GM19372 (cell line): Measurements from ENCODE around the gene RAB11FIP5.
"Not testable (repeated sequence)": the region's sequence is repeated elsewhere in the genome, so short reads cannot be mapped to it uniquely, and the experiment has no call there.

Experiments
- ATAC-seq: cut with Tn5 transposase; IDR thresholded peaks from one replicate; pipeline ENCODE4 v1.9.1; 2021; ENCODE audit warnings: mild to moderate bottlenecking, low read depth, moderate library complexity; ENCODE audit not compliant: unreplicated experiment

RAB11FIP5 gene

DNA sequence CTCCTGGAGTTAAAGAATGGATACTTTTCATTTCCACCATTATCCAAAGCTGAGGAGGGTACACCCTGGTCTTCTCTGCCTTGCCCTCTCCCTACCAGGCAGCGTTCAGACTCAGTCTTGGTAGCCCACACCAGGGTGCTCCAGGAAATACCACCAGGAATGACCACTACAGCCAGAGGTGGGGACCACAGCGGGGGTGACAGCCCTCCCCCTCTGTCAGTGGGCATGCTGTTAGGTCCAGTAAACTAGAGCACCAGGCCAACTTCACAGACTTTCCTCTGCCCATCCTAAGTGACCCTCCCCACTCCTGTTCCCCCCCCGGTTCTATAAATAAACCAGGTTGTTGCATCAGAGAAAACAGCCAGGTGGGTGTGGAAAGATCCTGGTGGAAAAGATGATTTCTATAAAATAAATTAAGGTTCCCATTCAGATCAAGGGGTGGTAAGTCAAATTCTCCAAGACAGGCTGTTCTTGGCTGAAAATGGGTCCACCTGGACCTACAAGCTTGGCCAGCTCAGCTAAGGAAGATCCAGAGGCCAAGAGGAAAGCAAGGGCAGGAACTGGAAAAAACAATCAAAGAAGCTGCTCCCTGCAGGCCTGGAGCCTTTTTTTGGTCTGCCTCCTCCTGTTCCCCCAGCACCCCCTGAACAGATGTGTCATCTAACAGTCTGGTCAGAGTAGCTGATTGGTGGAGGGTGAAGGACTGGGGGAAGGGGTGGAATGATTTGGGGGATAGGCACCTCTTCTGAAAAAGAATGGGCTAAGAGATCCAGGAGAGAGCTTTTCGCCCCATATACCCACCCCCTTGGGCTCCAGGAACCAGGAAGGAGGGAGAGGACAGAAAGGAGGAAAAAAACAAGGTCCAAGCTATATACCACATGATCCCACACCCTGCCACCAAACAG lies 2.3 kb downstream of the RAB11FIP5 start:
- ATAC-seq: no peak

GRCh38 chr2:73109431-73110167 lies 3.1 kb downstream of the RAB11FIP5 start:
- ATAC-seq: no peak

DNA sequence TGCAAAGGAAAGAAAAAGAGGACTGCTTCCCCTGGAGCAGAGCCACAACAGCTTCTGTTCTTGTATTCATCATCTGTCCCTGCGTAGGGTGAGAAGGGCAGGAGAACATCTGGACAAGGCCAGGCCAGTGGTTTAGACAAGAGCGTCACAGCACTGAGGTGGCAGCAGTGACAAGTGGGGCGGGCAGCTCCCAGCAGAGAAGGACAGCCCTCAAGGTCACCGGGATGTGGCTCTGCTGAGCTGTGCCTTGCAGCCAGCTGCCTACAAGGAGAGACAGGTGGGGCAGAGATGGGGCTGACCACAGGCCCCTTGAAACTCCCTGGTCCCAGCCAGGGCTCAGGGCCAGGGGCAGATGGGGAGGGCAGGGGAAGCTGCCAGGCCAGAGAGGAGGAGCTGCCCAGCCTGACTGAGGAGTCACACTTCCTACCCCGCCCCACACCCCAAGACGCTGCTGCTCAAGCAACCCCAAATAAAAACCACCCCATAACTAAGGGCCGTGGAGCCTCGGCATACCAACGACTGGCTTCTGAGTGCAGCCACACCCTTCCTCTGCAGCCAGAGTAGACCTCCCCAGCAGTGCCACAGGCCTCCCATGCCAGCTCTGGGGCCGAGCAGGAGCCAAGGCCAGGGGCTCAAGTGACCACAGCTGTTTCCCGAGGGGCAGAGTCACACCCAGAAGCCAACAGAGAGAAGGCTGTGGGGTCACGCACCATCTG lies 5.4 kb downstream of the RAB11FIP5 start:
- ATAC-seq: no peak

DNA sequence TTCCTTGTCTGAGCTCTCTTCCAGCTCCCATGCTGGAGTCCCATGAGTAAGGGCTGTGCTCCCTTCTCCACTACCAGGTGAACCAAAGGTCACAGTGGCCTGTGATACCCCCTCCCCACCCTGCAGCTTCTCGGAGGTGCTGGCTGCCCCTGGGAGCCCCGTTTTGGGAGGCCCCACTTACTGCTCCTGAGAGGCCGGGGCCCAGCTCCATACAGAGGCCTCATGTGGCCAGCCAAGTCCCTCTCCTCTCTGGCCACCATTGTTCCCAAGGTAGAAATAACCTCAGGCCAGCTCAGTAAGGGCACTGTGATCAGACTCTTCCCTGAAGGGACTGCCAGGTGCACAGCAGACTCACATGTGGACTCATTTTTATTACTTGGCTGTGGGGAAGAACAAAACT lies 6.0 kb downstream of the RAB11FIP5 start:
- ATAC-seq: no peak

- no peak for ATAC-seq
These were observed 7.2 kb downstream of the RAB11FIP5 start for GRCh38 chr2:73105511-73105971.

GRCh38 chr2:73104933-73105332 lies 7.8 kb downstream of the RAB11FIP5 start:
- ATAC-seq: no peak

DNA sequence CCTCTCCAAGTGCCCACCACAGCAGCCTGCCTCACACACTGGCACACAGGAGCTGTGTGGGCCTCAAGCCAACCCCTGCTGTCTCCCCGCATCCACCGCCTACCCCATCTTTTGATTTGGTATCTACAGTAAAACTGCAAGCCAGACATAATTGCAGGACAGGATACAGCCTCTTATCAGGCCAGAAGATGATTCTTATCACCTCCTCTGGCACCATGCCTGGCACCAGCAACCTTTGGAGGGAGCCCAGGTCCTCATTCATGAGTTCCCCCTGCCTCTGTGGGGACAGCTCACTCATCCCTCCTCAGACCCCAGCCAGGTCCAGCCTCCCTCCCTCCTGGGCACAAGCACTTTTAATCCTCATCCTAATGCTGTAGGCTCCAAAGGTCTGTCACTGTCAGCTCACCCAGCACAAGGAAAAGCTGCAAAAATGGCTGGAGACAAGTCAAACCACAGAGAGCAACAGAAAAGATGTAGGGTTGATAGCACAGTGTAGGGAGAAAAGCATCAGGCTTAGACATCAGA lies 9.7 kb downstream of the RAB11FIP5 start:
- no peak for ATAC-seq

DNA sequence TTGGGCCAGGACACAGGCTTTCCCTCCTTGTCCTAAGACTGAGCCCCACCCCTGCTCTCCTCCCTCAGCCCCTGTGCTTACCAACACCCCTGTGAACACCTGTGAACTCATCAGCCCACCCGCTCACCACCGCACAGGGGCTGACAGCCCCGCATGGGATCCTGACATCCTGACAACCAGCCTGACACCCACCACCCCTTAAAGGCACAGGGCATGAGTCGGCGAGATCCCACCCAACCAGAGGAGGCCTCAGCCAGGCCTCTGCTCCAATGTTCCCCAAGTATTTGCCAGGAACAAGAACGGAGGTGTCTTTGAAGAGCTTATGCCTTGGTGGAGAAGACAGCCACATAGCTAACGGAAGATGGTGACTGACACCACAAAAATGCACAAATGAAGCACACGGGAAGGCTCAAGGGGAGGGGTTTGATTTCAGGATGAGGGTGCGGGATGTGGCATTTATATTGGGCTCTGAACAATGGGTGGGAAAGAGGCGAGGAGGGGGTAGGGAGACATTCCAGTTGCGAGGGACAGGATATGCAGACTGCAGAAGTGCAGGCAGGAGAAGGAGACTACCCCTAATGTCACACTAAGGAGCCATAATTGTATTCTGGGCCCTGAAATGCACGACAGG lies 11.0 kb downstream of the RAB11FIP5 start:
- ATAC-seq: no peak

DNA sequence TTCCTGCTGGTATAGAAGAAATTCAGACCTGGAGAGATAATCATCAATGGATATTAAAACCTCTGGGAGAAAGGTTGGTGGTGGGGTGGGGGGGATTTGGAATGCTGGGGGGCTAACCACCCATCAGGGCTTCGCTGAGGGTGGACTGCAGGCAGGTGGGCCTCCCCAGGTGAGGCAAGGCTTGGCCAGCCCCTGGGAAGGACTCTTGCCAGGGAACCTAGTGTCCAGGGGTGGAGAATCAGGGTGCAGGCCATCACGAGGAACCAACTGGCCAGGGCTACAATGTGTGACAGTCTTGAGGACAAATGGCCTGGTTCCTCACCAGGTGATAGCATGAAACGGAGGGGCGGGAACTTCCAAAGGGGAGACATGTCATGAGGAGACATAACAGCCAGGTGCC lies 11.8 kb downstream of the RAB11FIP5 start:
- no peak for ATAC-seq

DNA sequence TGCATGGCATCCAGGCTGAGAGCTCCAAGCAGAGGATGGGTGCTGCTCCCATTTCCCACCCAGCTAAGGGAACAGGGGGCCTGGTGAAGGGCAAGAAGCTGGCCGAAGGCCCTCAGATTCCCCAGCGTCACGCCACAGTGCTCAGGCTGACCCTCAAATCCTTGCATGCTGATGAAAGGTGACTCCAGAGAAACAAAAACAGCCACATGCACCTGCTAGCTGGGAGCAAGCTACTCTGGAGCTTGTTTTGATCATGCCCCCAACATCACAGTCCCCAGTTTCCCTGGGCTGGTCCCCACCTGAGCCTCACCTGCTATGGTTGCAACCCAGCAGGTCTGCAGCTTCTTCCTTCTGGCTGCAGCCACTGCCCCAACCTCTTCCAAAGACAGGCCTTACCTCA lies 13.3 kb downstream of the RAB11FIP5 start:
- no peak for ATAC-seq

DNA sequence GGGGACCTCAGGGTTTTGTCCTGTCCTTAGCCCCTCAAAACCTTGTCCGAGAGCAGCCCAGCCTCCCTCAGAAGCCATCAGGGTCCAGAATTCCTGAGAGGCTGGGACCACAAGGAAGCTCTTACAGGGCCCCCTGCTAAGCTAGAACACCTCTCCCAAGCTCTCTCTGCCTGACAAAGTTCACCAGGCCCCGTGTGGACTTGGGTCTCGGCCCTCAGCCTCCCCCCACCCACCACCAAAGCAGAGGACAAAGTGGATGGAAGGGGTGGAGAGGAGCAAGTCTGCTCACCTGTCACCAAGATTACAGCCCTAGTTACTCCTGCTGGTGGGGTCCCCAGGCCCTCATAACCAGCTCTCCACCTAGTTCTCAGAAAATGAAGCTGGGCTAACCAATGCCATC lies 16.8 kb downstream of the RAB11FIP5 start:
- ATAC-seq: no peak

DNA sequence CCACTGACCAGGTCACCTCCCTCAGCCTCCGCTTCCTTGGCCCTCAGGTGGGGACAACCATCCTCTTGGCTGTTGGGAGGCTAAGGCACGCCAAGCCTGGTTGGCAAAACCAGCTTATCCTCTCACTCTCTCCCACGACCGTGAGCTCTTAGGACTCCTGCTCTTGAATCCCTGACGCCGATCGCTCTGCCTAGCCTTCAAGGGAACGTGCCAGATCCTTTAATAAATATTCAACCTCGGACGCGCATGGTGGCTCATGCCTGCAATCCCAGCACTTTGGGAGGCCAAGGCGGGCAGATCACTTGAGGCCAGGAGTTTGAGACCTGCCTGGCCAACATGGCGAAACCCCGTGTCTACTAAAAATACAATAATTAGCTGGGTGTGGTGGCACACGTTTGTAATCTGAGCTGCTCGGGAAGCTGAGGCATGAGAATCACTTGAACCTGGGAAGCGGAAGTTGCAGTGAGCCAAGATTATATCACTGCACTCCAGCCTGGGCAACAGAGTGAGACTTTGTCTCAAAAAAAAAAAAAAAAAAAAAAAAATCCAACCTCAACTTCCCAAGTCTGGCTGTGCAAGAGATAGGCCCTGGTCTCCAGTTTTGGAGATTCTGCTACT lies 19.0 kb downstream of the RAB11FIP5 start:
- not testable (repeated sequence) for ATAC-seq

DNA sequence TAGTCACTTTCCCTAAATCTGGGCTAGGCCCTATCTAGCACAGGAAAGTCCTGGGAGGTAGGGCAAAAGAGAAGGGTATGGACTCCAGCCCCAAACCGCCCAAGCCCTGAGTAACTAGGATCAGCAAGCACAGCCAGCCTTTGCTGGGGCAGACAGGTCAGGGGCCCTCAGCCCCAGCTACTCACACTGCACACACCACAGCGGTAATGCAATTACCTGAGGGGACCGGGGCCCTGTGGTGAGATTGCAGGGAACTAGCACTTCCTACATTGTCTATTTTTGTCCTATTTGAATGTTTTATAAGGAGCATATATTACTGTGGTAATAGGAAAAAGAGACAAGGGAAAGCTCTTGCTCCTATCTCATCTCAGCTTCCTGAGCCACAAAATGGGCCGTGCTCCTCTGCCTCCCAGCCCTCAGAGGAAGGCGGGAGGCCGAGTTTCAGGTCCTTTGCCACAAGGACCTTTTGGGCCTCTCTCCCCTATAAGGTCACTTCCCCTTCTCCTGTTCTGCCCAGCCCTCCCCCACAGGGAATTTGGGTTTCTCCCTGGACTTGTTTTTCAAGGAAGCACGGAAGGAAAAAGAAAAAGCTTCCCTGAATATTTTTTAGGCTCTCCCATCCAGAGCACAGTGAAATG lies 20.5 kb downstream of the RAB11FIP5 start:
- no peak for ATAC-seq

DNA sequence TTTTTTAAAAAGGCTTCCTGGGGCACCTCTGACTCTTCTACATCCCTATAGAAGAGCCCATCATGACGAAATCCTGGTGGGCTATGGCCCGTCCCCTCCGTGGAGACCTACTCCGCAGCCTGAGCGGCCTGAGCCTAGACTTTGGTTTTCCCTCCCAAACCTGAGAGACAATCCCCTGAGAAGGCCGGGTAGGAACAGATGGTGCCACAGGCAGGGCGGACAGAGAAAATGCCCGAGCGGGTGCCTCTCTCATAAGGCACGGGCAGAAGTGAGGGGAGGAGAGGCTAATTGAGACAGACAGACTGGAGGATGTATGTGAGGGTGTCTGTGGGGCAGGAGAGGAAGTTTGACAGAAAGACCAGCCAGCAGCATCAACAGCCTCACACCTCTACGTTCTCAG lies 21.1 kb downstream of the RAB11FIP5 start:
- ATAC-seq: no peak

DNA sequence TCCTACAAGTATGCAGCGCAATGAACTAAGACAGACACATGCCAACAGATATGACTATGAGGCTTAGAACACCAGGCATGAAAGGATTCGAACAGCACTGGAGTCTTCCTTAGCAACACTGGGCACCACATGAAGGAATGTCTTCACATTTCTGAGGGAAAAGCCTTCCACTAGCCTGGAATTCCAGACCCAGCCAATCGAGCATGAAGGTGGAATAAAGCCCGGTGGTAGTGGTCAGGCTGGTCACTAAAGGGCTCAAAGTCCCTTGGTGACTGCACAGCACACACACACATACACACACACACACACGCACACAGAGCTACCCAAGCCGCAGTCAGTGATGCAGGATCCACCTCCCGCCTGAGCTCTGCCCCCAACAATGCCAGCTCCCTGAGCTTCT lies 21.6 kb downstream of the RAB11FIP5 start:
- no peak for ATAC-seq

DNA sequence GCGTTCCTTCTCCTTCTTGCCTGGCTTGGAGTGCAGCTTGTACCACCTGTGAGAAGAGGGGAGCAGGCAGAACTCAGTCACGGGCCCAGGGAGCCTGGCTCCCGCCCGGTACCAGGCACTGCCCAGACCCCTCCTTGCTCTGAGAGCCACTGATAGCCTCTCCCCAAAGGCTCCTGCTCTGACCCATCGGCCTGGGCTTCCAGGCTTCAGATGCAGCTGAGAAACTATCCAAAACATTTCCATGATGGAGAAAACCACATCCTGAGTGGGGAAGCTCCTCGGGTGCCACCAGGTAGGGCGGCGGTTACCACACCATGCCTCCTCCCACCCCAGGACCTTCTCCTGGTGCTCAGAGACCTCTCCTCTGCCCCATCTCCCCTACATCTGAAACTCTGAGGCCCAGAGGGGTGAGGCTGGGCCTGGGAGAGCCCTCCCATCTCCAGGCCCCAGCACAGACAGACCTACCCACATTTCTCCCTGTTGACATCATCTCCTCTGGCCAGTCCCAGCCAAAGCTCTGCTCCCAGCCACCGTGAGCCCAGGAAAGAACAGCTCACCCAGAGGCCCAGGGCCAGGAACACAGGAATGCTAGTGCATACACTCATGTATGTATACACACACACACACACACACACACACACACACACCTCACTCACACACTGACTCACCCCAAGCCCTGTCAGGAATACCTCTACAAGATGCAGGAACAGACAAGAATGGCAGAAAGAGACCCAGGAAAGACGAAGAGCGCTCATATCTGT lies 23.3 kb downstream of the RAB11FIP5 start:
- ATAC-seq: no peak

GRCh38 chr2:73088703-73089102 lies 24.0 kb downstream of the RAB11FIP5 start:
- ATAC-seq: no peak

DNA sequence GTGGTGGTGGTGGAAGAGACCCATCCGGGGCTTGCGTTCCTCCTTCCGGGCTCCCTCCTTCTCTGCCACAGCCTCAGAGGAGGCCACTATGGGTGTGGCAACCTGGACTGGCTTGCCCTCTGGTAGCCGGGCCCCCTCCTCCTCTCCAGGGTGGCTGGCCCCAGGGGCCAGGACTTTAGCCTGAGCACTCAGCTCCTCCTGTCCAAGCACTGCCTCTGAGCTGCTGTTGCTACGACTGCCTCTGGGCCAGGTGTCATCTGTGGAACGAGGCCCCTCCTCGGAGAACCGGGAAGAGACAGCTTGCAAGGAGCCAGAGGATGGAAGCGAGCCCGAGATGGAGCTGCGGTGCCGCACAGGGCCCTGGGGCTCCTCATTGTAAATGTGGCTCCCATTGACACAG lies 24.5 kb downstream of the RAB11FIP5 start:
- no peak for ATAC-seq

GRCh38 chr2:73087311-73087710 lies 25.4 kb downstream of the RAB11FIP5 start:
- no peak for ATAC-seq
